Umbilical cord (tissue), 2 donors: ENCODE results near the gene PDE9A. TPM values are rescaled to one million over a fixed set of nuclear protein-coding genes. Genes with fewer than 3 reads are reported as not detected.

ENCODE experiments used
- DNase-seq: peaks from one replicate; pipeline ENCODE4 v3.0.0-alpha.2; 2015; ENCODE audit warnings: low spot score
- total RNA-seq: library from RNA; depleted of rRNA; stranded (reverse); fragments of >200 nt; gene quantifications from one replicate; pipeline ENCODE4 v1.2.3, GENCODE V29; 2014; ENCODE audit warnings: low replicate concordance; ENCODE audit not compliant: insufficient read depth

Gene PDE9A
- total RNA-seq, 1 donor from 2014 or later, result 2.9 TPM

DNA sequence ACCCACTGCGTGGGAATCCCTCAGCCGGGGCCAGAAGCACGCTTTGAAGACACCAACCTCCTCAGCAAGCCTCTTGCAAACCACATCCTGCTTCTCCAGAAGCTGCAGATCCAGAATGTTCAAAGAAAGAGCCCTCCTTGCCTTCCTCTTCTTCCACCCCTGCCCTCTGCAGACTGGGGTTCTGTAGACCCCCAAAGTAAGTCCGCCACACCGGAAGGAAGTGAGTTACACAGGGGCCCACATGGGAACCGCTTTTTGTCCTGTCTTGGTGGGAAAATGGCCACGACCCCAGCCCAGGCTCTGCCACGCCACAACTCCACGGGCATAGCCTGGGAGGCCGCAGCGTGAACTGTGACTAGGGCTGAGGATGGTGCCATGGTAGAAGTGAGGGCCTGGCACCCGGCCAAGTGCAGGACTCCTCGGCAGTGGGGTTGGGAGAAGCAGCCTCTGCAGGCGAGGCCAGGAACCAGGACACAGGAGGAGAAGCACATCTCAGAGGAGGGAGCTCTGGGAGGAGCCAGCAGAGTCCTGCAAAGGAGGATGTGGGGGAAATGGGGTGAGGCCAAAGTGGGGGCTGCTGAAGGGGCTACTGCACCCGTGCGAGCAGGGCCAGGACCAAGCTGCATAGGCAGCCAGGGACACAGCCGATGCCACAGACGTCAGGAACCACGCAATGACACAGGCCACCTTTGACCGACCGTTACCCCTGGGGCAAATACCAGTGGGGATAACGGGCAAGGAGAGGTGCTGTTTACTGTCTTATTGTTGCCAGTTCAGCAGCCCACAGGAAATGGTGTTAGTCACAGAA lies 30.9 kb downstream of the PDE9A start:
- no peak for DNase-seq

DNA sequence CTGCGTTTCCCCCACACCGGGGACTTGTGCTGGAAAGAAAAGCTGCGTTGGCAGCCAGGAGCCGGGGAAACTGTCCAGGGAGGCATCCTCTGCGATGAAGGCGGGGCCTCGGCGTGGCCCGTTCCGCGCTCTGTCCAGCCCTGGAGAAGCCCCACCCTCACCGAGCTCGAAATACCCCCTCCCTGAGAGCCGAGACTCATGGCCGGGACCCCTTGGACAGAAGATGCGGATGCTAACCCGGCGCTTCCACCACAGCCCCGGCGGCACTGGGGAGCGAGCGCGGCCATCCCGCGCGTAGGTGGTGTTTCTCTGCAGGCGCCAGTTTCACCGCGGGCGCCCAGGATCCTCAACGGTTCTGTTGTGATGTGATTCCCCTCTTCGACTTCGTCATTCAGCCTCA lies 31.6 kb downstream of the PDE9A start:
- DNase-seq, result no peak

DNA sequence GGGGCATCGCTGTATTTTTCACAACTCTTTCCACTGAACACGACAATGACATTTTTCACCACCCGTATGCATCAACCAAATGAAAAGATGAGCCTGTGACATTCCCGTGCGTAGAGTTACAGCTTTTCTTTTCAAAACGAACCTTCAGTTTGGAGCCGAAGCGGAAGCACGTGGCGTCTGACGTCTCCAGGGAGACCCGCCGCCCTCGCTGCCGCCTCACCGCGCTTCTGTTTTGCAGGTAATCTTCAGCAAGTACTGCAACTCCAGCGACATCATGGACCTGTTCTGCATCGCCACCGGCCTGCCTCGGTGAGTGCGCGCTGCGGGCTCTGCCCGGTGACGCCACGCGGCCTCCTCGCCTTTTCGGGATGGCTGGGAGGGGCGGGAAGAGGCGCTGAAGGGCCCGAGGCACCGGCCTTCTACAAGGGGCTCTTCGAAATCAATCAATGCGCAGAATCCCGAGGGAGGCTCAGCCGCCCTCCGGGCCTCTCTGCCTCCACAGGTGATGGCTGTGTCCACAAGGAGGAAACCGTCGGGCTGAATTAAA lies 32.6 kb downstream of the PDE9A start:
- DNase-seq, result no peak

DNA sequence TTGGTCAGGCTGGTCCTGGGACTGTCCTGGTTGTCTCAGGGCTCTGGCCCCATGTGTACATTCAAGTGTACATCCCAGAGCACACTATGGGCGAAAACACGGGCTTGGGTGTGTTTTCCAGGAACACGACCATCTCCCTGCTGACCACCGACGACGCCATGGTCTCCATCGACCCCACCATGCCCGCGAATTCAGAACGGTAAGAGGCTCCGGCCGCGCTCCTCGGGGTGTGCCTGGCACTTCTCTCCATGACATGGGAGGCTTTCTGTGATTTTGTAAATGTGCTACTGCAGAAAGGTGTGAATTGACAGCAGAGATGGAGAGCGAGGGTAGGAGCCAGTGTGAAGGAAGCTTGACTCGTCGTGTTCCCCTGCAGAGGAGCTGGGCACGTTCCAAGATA lies 34.4 kb downstream of the PDE9A start:
- no peak for DNase-seq

DNA sequence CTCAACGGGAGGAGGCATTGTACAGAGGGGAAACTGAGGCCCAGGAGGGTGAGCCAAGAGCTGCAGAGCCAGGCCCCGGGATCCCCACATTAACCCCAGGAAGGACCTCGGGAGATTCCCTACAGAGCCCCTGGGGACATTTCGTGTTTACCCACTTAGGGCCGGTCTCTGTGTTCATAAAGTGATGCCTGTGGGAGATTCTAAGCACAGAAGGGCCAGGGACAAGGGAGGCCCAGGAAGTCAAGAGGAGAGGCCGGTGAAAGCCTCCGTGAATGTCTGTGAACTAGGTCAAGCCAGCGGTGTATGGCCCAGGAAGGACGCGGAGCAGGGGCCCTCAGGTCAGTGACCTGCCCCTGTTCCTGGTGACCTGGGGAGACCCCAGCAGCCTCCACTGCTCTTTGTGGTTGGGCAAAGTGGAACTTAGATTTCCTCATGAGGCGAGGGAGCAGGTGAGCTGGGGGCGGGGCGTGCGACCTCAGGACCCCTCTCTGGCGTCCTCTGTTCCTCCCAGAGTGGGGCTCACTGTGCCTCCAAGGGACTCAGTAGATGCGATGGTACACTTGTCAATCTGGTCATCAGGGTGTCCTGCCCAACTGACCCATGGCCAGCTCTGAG lies 34.9 kb downstream of the PDE9A start:
- DNase-seq, result no peak

DNA sequence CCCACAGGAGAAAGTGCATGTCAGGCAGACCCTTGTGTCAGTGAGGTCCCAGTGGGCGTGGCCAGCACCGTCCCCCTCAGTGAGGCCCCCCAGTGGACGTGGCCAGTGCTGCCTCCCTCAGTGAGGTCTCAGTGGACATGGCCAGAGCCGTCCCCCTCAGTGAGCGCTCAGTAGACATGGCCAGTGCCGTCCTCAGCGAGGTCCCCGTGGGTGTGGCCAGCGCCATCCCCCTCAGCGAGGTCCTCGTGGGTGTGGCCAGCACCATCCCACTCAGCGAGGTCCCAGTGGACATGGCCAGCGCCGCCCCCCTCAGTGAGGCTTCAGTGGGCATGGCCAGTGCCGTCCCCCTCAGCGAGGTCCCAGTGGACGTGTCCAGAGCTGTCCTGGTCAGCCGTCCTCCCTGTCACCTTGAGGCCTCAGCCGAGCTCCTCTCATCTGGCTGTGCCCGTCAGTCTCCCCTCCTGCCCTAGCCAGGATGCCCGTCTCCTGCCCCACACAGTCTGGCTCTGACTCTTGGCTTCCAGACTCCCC lies 35.5 kb downstream of the PDE9A start:
- DNase-seq, result no peak

DNA sequence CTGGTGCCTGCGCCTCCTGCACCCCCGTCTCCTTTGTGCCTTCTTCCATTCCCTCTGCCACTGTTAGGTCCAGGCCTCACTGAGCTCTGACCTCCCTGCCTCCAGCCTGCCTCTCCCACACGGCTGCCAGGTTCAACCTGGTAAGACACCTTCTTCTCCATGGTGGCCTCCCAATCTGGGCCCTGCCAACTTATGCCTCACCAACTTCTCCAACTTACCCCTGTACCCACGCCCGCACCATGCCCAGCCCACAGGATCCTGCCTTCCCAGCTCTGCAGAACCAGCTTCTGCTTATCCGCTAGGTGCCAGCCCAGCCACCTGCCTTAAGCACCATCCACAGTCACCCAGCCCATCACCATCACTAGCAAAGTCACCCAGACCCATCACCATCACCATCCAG lies 37.2 kb downstream of the PDE9A start:
- no peak for DNase-seq

DNA sequence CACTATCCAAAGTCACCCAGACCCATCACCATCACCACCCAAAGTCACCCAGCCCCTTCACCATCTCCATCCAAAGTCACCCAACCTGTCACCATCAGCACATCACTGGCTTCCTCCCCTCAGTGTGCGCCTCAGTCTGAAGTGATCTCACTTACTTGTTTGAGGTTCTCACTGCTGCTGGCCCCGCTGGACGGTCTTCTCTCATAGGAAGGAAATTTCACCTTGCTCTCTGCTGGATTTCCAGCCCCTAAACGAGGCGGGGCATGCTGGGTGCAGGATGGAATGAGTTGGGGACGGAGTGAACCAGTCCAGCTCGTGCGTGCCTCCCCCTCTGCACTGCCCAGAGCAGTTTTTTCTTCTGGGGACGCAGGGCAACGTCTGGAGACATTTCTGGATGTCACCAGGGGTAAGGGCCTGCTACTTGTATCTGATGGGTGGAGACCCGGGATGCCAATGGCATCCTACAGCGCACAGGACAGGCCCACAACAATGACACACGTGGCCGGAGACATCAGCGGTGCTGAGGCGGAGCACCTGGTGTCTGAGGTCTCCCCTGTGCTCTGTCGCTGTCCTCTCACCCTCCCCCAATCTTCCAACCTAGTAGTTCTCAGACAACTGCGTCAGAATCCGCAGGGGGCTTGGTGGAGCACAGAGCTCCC lies 38.6 kb downstream of the PDE9A start:
- DNase-seq, result no peak

DNA sequence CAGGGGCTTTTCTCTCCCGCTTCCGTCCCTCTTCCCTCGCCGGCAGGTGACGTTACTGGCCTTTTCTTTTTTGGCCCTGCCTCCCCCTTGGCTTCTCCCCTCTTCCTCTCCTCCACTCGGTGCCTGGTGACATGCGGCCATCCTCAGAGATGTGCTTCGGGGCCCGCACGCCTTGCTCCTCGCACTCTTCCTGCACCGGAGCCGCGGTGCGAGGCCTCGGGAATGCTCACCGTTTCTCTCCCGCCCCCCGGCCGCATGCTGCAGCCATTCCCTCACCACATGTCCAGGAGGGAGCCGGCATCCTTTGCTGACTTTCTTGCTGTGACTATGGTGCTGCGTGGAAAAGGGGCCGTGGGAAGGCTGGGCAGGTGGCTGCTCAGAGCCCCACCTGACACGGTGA lies 39.3 kb downstream of the PDE9A start:
- DNase-seq, result no peak

DNA sequence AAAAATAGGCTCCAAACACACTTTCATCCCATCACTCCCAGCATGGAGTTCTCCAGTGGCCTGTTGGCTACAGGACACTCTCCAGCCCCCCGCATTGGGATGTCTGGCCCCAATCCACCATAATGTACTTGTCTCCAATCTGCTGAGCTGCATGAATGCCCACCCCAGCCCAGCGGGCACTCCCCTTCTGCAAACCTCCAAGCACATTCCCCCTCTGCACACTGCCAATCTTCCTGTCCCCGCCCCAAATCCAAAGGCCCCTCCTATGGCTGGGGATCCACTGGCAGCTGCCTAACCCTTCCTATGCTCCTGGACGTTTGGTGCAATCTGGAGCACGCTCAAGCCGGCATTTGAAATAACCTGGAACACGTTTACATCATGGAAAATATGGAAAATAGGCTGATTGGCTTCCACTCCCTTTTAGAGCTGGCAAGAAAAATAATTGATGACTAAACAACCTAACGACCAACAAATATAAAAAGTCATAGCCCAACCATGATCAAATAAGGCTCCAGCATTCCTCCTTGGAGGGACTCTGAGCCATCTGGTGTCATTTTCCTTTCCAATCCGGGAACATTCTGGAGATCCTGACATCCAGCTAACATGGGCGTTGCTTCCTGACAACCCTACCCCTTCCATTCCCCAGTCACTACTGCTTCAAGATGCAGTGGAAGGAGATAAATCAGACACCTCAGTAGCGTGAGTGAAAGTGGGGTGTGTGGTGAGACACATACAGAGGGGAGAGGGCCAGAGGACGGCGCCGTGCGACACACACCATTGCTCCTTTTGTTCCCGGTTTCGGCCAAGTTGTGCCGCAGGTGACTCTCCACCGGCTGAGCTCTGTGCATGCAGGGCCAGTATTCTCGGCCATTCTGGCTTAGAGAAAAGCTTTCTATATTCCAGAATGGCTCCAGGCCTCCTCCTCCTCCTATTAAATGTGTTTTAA lies 41.6 kb downstream of the PDE9A start:
- DNase-seq, result no peak

DNA sequence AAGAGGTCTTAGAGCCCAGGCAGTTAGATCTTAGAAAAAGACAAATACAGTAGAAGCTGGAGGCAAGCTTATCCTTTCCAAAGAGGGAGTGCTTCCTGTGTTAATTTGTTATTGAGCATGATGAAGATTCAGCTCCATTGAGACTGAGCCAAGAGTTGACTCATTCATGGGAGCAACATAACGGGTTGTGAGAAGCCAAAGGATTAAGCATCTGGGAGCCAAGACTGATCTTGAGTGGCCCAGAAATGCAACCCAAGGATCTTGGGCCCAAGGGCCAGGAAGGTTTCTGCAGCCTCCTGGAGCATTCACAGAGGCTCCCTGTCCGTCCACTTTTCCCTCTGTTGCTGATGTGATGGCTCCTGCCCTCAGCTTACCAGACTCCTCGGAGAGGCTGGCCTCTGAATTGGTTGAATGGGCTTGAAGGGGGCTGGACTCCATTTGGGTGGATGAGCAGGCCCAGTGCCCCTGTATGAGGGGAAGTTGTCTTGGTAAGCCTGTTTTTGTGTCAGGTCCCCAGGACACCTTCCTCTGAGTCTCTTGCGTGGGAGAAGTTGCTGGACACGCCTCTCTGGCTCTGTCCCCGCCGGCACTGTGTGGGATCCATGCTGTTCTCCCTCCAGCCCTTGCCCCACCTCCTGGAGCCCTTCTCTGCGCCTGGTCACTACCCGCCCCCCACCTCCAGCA lies 42.4 kb downstream of the PDE9A start:
- DNase-seq, result no peak

DNA sequence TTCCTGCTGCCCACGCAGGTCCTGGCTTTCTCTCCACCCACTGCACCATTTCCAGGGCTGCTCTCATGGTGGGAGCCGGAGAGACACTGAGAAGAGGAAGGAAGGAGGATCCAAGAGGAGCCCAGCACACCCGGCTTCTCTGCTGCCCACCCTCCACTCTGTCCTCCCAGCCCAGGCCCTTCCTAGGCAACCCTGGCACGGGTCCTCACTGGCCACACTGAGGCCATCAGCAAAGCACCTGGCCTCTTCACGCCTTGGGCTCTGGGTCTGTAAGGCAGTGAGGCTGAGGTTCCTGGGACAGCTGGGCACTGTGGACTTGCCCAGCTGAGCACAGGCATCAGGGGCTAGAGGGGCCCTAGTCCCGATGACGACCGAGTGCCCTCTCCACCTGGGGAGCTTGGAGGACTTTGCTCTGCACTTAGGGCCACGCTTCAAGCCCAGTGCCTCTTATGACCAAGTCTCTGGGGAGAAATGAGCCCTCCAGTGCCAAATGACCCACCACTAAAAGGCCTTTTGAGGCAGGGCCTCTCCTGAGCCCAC lies 43.1 kb downstream of the PDE9A start:
- no peak for DNase-seq

DNA sequence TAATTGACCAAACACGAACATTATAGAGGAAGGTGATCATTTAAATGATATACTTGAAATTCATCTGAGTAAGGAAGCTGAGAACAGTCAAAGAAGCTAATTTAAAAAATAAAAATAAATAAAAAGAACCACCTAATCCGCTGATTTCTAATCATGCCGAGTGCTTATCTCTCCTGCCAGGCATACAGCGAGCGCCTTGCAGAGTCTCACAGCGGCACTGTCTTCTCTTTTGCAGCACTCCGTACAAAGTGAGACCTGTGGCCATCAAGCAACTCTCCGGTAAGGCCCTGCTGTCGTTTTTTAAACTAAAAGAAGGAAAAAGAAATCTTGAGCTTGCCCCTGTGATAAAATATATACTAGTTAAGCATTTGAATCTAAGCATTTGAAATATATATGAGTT lies 45.3 kb downstream of the PDE9A start:
- DNase-seq, result no peak

DNA sequence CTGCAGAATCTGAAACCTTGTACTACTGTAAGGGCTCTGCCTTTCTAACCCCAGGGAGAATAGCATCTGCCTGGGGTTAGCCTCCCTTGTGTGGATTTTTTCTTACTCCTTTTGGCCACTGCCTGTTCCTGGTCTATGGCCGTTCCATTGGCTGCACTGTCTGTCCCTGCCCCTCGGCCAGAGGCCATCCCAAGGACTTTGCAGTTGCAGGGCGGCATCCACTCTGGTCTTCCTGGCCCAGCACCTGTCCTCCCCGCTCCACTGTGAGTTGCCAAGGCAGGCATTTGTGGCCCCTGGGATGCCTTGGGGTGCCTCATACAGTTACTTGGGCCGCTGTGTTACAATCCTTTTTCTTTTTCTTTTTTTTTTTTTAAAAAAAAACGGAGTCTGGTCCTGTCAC lies 45.8 kb downstream of the PDE9A start:
- no peak for DNase-seq

DNA sequence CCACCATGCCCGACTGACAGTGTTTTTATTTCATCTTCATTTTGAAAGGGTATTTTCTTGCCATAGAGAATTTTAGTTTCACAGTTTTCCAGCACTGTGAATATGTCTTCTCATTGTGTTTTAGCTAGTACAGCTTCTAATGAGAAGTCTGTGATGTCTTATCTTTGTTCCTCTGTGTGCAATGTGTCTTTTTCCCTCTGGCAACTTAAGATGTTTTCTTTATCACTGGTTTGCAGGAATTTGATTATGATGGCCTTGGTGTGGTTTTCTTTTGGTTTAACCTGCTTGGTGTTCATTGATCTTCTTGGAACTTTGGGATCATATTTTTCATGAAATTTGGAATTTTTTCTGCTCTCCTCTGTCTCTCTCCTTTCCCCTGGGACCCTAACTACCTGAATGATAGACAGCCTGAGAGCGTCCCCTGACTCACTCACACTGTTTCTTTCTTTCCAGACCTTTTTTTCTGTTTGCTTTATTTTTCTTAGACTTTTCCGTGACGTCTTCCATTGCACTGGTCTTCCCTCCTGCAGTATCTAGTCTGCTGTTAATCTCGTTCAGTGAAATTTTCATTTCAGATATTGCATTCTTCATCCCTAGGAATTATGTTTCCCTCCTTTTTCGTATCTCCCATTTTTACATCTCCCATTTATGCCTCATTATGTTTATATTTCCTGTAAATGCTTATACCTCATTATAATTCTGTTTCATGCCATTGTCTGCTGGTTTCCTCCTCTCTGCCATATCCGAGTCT lies 48.5 kb downstream of the PDE9A start:
- no peak for DNase-seq

DNA sequence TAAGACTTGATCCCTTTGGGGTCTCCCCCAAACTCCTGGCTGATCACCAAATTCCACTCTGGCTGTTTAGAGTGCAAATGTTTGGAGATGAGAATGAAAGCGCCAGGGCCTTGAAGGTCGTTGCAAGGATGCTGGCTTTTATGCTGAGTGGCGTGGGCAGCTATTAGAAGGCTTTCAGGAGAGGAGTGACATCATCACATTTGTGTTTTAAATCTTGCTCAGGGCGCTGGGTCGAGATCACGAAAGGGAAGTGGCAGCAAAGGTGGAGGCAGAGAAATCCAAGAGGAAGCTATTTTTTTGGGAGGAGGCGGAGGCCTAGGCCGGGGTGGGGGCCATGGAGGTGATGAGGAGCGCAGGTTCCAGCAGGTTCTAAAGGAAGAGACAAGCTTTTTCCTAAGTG lies 49.3 kb downstream of the PDE9A start:
- no peak for DNase-seq

DNA sequence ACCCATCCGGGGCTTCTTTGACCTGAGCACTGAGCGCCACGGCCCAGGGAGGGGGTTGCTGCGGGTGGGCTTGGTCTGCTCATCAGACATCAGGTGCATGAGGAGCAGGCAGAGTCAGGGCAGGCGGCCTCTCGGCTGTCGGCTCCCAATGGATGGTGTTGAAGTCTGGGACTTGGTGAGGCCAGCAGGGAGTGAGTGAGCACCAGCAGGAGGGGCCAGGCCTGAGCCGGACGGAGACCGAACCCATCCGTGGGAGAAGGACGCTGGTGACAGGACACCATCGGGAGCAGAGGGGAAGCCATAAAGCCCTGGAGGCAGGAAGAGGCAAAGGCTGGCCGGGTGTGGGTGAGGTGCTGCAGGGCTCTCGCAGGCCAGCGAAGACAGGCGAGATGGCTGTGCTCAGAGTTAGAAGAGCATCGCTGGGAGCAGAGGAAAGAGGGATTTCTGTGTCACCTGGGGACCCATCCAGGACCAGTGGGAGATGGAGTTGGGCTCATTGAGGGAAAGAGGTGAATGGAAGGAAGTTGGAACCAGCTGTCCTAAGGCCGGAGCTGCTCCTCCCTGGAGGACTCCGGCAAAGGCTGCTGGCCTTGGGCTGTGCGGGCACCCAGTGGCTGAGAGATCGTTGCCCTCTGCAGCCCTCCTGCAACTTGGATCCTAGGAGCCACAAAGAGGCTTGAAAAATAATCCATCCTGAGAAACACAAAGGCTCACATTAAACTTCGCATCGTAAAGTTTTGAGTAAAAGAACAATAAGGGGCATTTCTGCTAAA lies 49.9 kb downstream of the PDE9A start:
- no peak for DNase-seq

DNA sequence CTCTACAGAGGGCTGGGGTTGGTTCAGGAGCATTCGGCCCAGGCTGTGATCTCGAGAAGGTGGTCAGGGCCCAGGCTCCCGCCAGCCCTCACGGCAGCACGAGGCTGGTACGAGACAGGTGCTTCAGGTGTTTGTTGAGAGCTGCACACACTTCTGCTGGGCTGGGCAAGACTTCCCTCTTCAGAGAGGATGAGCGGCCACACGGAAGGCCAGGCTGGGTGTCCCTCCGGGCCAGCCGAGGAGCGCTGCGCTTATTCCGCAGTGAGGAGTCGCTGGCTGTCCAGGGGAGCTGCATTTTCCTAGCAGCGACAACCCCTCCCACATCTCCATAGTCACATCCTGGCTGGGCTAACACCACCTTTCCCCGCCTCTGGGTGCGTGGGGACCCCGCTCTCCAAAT lies 50.5 kb downstream of the PDE9A start:
- no peak for DNase-seq

DNA sequence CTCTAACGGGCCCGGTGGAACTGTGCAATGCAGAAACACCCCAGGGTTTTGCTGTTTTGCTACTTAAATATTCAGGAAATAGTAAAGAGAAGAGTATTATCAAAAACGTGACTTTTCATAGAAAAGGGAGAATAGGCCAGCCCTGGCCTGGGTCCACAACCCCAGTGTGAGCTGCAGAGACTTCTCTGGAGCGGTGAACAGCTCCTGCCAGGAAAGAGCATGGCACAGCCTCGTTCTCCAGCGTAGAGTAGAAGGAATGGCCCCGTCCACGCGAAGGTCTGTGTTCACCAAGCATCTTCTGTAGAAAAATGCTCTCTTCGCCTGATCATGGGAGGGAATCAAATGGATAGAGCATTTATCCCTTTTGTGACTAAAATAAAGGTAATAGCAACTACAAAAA lies 51.4 kb downstream of the PDE9A start:
- no peak for DNase-seq
